ENCODE measurements around the gene VSNL1.
"Not testable (repeated sequence)": the region's sequence is repeated elsewhere in the genome, so short reads cannot be mapped to it uniquely, and the experiment has no call there.

Gene VSNL1

DNA sequence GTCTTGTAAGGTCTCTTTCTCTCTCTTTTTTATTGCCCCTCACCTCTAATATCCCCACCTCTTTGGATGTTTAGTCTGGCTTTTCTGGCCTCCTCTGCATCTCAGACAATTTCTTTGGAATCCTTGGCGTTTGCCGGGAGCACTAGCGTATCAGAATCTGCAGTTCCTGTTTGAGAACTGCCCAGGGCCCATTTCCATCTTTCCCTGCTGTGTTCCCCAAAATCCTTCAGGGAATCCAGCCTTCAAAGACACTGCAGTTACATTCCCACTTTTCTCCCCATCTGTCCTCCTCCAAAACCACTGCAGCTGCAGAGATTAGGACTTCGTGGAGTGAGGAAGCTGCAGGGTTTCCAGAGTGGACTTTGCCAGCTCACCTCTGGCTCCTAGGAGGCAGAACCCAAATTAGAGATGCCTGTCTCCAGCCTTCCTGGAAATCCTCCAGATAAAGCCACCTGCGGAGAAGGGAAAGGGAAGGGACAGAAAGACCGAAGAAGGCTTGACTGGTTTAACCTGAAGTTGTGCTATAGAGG lies 2.7 kb downstream of the VSNL1 start:
- DNase-seq: no peak

GRCh38 chr2:17543848-17544247 lies 3.4 kb downstream of the VSNL1 start:
- no peak for DNase-seq

- no peak for DNase-seq
Measured at GRCh38 chr2:17544256-17544655, 3.8 kb downstream of the VSNL1 start.

GRCh38 chr2:17545680-17546613 lies 5.5 kb downstream of the VSNL1 start:
- no peak for DNase-seq

DNA sequence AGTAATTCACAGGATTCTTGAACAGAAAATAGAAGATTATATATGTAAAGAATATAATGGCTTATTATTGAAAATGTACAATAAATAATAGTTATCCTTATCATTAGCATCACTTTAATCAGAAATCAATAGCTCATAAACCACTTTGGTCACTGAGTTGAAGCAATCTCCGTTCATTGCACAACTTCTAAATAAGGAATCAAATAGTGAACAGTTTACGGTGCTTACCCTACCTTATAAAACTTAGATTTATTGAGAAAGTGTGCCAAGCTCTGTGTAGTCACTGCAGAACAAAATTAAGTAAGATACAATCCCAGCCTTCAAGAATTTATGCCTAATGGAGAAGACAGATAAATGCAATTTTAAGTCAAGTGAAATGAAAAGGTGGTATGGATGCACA lies 6.7 kb downstream of the VSNL1 start:
- DNase-seq: no peak

DNA sequence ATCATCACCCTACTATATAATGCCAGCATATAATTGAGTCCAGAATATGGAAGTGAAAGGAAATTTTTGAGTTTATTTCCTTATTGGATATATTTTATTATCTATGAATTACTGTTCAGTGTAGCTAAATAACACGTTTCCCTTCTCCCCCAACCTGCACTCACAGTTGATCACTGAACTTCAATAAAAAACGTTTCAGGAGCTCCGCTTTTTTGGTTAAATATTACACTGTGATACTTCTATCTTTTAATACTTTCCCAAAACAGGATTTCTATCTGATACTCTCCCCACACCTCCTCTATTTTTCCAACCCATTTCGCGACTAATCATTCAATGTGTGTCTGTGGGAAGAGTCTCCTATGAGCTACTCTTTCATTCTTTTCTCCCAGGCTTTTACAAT lies 7.2 kb downstream of the VSNL1 start:
- DNase-seq: no peak

DNA sequence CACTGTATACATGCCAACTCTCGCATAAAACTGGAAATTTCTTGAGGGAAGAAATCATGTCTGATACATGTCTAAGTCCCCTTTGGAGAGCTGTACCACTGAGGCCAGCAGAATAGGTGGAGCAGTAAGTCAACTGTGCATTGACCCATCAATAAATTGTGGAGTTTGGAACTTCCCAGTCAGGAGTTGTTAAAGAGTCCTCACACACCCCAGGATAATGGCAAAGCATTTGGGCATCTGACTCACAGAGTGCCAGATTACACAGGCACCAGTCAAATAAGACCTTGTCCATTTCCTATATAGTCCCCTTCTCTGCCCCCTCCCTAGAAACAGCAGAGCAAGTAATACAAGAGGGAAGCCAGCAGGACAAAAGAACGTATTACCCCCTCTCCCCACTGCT lies 10.4 kb downstream of the VSNL1 start:
- no peak for DNase-seq

- no peak for DNase-seq
Measured at GRCh38 chr2:17555150-17555549, 14.7 kb downstream of the VSNL1 start.

- no peak for DNase-seq
Measured at GRCh38 chr2:17557596-17557995, 17.1 kb downstream of the VSNL1 start.

- DNase-seq: no peak
Measured at GRCh38 chr2:17558053-17558452, 17.6 kb downstream of the VSNL1 start.

DNA sequence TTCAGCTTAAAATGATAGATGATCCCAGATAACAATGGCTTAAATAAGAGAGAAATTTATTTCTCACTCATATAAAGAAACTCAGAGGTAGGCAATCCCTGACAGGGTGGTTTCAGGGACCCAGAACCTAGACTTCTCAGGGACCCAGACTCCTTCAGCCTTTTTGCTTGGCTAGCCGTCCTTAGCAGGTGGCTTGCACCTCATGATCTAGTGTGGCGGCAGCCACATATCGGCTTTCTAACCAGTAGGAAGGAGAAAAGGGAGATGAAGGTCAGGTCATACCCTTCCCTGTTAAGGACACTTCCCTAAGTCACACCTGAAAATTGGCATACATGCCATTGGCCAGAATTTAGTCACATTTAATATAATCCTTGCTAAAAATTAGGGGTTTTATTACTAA lies 18.4 kb downstream of the VSNL1 start:
- DNase-seq: no peak

- DNase-seq: not testable (repeated sequence)
Measured at GRCh38 chr2:17565726-17566125, 25.2 kb downstream of the VSNL1 start.

DNA sequence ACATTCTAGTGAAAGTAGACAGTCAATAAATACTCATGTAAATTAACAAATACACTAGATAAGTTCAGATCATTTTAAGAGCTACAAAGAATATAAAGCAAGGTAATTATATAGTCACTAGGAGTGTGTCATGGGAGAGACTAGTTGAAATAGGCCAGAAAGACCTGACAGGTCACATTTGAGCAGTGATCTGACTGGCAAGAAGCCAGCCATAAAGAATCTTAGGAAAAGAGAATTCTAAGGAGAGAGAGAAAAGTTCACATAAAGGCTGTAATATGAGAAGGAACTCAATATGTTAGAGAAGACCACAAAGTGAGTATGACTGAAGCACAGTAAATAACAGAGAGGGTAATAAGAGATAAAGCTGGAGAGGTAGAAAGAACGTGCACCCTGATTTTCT lies 31.2 kb downstream of the VSNL1 start:
- no peak for DNase-seq

- no peak for DNase-seq
Measured at GRCh38 chr2:17573085-17573803, 32.7 kb downstream of the VSNL1 start.

- DNase-seq: no peak
Measured at GRCh38 chr2:17573804-17574175, 33.3 kb downstream of the VSNL1 start.

- no peak for DNase-seq
Measured at GRCh38 chr2:17574406-17575073, 34.0 kb downstream of the VSNL1 start.

DNA sequence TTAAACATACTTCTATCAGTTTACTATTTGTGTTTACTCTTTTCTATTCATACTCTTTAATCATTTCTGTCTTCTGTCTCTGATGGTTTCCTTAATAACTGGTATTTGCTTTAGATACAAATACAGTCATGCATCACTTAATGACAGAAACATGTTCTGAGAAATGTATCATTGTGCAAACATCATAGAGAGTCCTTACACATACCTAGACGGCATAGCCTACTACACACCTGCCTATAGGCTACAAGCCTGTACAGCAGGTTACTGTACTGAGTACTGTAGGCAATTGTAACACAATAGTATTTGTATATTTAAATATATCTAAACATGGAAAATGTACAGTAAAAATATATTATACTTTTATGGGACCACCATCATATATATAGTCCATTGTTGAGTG lies 36.3 kb downstream of the VSNL1 start:
- DNase-seq: no peak

GRCh38 chr2:17578466-17578928 lies 38.0 kb downstream of the VSNL1 start:
- no peak for DNase-seq

DNA sequence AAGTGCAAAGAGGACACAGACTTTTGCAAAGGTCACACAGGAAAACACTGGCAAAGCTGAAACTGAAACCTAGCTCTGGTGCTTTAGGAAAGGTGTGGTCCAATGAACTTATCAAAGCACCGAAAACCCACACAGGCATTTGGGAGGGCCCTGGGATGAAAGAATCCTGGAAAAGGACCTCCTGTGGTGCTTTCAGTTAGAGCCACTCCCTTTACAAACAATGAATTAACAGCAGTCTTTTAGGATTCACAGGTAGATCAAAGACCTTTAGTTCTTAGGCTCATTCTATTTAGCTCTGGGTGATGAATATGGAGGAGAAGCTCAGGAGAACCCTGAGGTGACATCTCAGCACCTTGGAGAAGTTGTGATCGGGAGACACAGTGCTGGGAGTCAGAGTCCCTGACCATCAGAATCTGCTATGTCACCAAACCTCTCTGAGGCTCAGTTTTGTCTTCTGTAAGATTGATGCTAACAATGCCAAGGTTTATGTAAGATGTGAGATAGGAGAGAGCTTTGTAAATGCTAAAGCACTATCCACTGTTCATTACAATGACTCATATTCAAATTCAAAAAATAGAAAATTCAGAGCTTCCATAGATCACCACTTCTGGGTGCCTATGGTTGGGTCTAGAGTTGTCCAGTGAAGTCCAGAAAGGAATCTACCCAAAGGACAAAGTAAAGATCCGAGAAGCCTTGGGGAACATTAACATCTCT lies 39.3 kb downstream of the VSNL1 start:
- DNase-seq: no peak

- DNase-seq: no peak
Measured at GRCh38 chr2:17580319-17580715, 39.8 kb downstream of the VSNL1 start.

- DNase-seq: no peak
Measured at GRCh38 chr2:17581831-17582230, 41.3 kb downstream of the VSNL1 start.

GRCh38 chr2:17583166-17583565 lies 42.7 kb downstream of the VSNL1 start:
- no peak for DNase-seq

DNA sequence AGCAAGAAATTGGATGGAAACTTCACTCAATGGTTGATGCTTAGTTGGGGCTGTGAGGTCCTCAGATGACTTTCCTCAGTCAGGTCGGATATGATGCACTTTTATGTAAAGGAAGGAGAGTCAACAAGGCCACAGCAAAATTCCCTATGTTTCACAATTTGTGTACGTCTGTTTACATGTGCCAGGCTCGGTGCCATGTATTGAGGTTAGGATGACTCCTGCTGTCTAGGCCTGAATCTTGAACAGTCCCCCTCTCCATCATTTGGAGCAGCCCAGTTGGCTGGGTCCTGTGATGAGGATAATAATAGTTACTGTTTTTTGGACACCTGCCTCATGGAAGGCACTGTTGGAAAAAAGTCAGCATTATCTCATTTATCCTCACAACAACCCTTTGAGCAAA lies 43.1 kb downstream of the VSNL1 start:
- DNase-seq: no peak

All from DMS153 (cell line).